GM19372 (cell line): ENCODE results near the gene SCFD2.
"Not testable (repeated sequence)": the region's sequence is repeated elsewhere in the genome, so short reads cannot be mapped to it uniquely, and the experiment has no call there.

Experiments
- ATAC-seq: cut with Tn5 transposase; IDR thresholded peaks from one replicate; pipeline ENCODE4 v1.9.1; 2021; ENCODE audit warnings: mild to moderate bottlenecking, low read depth, moderate library complexity; ENCODE audit not compliant: unreplicated experiment

SCFD2 gene

DNA sequence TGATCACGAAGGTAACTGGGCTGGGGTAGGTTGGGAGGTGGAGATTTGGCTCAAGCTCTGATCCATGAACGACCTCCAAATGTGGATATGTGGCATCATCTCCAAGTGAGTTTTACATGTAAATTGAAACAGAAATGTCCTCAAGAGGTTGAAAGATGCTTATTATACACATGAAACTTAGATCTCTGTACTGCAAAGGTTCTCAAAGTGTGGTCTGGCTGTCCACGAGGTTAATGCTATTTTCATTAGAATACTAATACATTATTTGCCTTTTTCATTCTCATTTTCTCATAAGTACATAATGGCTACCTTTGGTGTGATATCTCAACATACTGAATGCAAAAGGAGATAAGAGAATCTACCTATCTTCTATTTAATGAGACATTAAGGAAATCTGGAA is 305.6 kb downstream of the SCFD2 start:
- no peak for ATAC-seq

DNA sequence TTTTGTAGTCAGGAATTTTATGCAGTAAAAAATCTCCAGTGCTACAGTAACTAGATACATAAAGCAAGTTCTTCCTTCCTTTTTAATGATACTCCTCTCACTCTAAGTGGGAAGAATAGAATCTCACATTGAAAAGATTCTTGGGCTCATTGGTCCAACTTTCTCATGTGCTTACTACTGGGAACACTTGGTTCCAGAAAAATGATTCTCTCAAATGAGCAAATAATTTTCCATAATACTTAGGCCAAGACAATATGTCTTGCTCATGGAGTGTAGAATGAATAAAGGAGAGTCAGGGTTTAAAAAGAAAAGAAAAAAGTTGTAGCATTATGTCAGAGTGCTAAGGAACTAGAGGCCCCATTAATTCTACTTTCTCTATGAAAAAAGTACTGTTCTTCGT is 306.0 kb downstream of the SCFD2 start:
- no peak for ATAC-seq

DNA sequence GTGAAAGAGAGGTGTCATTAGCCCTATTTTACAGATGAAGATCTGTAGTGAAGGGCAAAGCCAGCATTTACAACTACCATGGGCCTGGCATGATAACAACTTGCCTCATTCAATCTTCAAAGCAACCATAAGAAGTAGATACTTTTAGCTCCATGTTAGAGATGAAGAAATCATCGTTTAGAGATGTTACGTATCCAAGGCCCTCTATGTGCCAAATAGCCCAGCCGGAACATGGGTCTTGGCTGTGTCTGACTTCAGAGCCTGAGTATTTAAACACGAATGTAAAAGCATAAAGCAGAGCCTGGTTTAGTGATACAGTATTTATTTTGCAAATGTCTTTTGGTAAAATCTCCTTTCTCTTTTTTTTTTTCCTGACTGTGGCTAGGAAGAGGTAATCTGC is 306.6 kb downstream of the SCFD2 start:
- no peak for ATAC-seq

GRCh38 chr4:53057679-53058078 is 308.2 kb downstream of the SCFD2 start:
- no peak for ATAC-seq

DNA sequence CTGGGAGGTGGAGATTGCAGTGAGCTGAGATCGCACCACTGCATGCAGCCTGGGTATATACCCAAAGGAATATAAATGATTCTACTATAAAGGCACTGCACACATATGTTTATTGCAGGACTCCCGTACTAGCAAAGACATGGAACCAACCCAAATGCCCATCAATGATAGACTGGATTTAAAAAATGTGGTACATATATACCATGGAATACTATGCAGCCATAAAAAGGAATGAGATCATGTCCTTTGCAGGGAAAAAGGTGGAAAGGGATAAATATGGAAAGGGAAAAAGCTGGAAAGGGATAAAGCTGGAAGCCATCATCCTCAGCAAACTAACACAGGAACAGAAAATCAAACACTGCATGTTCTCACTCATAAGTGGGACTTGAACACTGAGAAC is 308.8 kb downstream of the SCFD2 start:
- not testable (repeated sequence) for ATAC-seq

- ATAC-seq: no peak
Measured at GRCh38 chr4:53055716-53056403, 310.0 kb downstream of the SCFD2 start.

- ATAC-seq: no peak
Measured at GRCh38 chr4:53055274-53055673, 310.6 kb downstream of the SCFD2 start.

DNA sequence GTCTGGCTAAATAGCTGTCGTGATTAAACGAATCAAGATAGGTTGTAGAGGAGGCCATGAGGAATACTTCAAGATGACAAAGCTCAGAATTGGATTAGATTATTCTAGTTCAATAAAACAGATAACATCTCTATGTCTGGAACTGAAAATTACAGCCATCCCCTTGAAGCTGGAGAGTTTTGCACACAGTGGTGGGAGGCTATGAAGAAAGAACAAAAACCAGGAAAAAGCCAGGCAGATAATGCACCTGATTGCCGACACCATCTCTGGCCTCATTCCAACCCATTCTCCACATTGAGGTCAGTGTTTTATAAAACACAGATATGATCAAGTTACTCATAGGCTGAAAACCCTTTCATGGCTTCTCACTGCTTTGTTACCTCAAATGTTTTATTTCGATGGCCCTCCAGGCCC is 315.5 kb downstream of the SCFD2 start:
- no peak for ATAC-seq

DNA sequence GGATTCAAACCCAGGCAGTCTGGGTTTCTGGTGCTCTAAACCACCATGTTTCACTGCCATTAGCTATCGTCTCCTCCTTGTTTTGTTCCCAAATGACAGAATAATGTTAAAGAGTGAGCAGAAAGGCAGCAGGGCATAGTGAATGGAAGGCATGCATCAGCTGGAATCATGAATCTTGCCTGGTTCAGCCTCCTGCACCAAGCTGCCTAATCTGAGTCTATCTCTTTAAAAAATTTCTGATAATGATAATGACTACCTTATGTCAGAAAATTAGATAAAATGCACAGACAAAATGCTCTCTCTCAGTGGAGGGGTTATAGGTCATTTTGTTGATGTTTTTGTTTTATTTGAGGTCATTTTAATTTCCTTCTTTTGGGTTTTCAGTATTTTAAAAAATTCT is 316.3 kb downstream of the SCFD2 start:
- no peak for ATAC-seq

GRCh38 chr4:53044651-53044960 is 321.3 kb downstream of the SCFD2 start:
- ATAC-seq: no peak

GRCh38 chr4:53043891-53044650 is 321.8 kb downstream of the SCFD2 start:
- no peak for ATAC-seq

GRCh38 chr4:53043055-53043454 is 322.8 kb downstream of the SCFD2 start:
- no peak for ATAC-seq

GRCh38 chr4:53040851-53041250 is 325.0 kb downstream of the SCFD2 start:
- ATAC-seq: no peak

DNA sequence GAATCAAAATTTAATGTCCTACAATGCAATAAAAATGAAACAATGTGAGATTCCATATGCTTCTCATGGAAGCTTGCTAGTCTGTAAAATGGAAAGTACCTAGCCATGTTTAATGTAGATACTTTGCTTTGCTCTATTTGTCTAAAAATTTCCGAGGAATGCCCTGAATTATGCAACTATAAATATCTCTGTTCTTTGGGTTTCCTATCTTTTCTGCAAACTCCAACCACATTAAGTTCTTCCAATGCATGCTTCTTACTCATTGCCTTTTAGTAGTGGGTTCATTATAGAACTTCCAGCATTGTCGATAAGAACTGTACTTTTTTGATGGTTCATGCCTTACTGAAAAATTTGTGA is 325.4 kb downstream of the SCFD2 start:
- no peak for ATAC-seq

DNA sequence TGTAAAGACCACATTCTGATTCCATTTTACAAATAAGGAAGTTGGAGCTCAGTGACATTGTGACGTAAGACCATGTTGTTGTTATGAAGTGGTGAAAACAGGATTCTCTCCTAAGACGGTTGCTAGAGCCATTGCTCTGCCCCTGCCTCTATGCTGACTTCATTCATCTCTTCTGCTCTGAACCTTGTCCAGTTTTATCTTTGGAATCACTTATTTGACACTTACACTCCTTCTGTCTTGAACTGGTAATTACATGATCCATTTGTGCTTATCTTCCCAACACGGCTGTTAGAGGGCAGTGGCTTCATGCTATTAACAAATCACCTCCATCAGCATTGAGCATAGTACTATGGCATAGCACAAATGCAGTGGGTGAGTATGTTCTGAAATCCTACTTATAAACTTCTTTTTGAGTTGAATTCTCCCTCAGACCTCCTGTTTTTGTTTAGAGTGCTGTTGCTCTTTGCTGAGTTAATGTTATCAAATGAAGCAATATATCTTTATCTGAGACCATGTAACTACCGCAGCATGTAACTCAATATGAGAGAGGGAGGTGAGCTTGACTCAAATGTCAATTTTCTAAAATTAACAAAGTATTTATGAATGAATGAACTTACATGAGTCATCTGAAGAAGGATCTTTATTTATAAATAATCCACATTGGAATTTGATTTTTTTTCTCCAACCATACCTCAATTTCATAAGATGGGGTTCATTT is 326.0 kb downstream of the SCFD2 start:
- ATAC-seq: no peak

- no peak for ATAC-seq
Measured at GRCh38 chr4:53037892-53038291, 328.0 kb downstream of the SCFD2 start.

DNA sequence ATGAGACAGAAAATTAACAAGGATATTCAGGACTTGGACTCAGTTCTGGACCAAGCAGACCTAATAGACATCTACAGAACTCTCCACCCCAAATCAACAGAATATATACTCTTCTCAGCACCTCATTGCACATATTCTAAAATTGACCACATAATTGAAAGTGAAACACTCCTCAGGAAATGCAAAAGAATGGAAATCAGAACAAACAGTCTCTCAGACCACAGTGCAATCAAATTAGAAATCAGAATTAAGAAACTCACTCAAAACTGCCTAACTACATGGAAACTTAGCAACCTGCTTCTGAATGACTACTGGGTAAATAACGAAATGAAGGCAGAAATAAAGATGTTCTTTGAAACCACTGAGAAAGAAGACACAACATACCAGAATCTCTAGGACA is 333.0 kb downstream of the SCFD2 start:
- ATAC-seq: not testable (repeated sequence)

GRCh38 chr4:53026233-53026632 is 339.6 kb downstream of the SCFD2 start:
- ATAC-seq: no peak

GRCh38 chr4:53023677-53024299 is 342.1 kb downstream of the SCFD2 start:
- no peak for ATAC-seq

DNA sequence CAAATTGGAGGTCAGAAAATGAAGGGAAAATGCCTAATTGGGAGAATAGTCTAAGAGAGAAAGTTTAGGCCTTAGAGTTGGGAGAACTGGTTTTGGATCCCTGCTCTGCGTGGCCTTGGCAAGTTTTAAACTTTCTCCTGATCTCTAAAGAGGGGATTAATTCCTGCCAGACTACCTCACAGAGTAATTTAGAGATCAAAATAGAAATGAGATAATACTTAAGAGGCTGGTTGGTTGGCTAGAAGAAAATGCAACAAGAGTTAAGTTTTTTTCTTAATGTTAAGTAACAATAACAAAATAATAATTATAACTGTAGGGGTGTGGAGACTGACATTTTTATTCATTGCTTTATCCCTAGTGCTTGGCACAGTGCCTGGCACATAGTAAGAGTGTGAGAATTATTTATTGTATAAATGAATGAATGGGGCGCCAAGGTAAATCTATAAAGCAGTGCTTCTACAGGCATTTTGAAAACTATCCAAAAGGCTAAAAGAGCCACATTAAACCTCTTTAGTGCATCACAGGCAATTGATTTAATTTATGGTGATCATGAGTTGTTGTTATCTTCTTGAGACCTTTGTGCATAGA is 343.3 kb downstream of the SCFD2 start:
- ATAC-seq: no peak
